AG04449 (cell line): Measurements from ENCODE around the gene ACSL3.
"Not testable (repeated sequence)": the region's sequence is repeated elsewhere in the genome, so short reads cannot be mapped to it uniquely, and the experiment has no call there.

ENCODE experiments used
- CTCF ChIA-PET: fragments of 350-600 bp; formaldehyde crosslinking; extraction: SDS; loops from one replicate; lab custom pipeline; 2021; ENCODE audit warnings: antibody characterized with exemption; lab: Yijun Ruan, JAX
- POLR2A ChIA-PET: fragments of 400-600, 350-600 bp; formaldehyde crosslinking; extraction: SDS; loops from one replicate; lab custom pipeline; 2020; ENCODE audit warnings: antibody characterized with exemption, inconsistent platforms; lab: Yijun Ruan, JAX
- DNase-seq: peaks from one replicate; pipeline ENCODE4 v3.0.0-alpha.2; 2010; ENCODE audit warnings: low read depth, low spot score
- H3K4me3 ChIP-seq: 2 replicates; pipeline ENCODE4 v1.5.1; 2011; ENCODE audit warnings: low read depth, mild to moderate bottlenecking, control low read depth, low read length
- TF ChIP-seq, protein P1 (sequence below): IDR thresholded peaks from one replicate; pipeline ENCODE4 v1.5.1; 2011; ENCODE audit warnings: mild to moderate bottlenecking, moderate library complexity, low read length, control low read depth, inconsistent platforms; ENCODE audit not compliant: insufficient read depth; ENCODE audit errors: missing control alignments

The ACSL3 gene

DNA sequence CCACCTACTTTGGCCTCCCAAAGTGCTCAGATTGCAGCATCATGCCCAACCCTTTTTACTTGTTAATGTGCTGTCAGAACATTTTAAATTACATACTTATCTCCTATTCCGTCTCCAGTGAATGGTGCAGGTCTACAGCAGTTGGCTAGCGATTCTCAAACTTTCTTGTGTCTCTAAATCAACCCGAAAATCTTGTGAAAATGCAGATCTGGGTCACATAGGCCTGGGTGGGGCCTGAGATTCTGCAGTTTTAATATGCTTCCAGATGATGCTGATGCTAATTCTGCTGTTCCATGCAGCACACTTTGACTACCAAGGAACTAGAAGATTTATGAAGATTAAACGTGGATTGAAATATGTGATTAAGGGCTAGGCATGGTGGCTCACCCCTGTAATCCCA, 14.8 kb upstream of the ACSL3 start:
- ChIA-PET CTCF (no interaction called here), POLR2A (no interaction called here)
- H3K4me3 ChIP-seq, result no peak overlapping the region
- no peak for DNase-seq
- TF ChIP-seq, protein P1, sequence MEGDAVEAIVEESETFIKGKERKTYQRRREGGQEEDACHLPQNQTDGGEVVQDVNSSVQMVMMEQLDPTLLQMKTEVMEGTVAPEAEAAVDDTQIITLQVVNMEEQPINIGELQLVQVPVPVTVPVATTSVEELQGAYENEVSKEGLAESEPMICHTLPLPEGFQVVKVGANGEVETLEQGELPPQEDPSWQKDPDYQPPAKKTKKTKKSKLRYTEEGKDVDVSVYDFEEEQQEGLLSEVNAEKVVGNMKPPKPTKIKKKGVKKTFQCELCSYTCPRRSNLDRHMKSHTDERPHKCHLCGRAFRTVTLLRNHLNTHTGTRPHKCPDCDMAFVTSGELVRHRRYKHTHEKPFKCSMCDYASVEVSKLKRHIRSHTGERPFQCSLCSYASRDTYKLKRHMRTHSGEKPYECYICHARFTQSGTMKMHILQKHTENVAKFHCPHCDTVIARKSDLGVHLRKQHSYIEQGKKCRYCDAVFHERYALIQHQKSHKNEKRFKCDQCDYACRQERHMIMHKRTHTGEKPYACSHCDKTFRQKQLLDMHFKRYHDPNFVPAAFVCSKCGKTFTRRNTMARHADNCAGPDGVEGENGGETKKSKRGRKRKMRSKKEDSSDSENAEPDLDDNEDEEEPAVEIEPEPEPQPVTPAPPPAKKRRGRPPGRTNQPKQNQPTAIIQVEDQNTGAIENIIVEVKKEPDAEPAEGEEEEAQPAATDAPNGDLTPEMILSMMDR, result no peak

DNA sequence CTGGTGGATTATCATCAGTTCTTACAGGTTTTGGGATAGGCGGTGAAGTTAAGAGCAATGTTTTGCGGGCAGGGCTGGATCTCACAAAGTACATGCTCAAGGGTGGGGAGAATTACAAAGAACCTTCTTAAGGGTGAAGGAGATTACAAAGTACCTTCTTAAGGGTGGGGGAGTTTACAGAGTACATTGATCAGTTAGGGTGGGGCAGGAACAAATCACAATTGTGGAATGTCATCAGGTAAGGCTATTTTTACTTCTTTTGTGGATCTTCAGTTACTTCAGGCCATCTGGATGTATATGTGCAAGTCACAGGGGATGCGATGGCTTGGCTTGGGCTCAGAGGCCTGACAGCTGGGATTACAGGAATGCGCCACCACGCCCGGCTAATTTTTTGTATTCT, 12.8 kb upstream of the ACSL3 start:
- H3K4me3 ChIP-seq, DNase-seq, POLR2A ChIA-PET: not testable (repeated sequence)
- CTCF ChIA-PET, result interaction anchor here (0.8 to 1.3 kb wide), 2 partner anchors 67 to 139 kb away, joined by 3 read pairs; no protein-coding TSS in a partner anchor

DNA sequence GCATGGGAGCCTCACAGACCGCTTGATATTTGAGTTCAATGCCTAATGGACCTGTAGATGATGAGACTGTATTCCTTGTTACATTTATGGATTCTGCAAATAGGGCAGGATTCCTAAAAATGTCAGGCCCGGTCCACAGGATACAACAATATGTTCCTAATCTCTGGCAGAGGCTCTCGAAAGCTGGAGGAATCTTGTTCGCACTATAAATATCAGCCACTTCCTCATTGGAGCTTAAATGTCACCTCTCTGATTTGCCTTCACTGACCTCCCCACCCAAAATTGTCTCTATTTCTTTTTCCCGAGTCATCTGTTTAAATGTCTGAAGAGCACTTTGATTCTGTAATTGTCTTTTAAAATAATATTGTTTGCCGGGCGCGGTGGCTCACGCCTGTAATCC, 12.0 kb upstream of the ACSL3 start:
- CTCF ChIA-PET, result interaction anchor here (0.8 to 1.3 kb wide), 3 partner anchors 56 to 140 kb away, joined by 3 read pairs; no protein-coding TSS in a partner anchor
- DNase-seq, result no peak
- H3K4me3 ChIP-seq, result no peak overlapping the region
- POLR2A ChIA-PET, result no interaction called here
- TF ChIP-seq, protein P1, result no peak

DNA sequence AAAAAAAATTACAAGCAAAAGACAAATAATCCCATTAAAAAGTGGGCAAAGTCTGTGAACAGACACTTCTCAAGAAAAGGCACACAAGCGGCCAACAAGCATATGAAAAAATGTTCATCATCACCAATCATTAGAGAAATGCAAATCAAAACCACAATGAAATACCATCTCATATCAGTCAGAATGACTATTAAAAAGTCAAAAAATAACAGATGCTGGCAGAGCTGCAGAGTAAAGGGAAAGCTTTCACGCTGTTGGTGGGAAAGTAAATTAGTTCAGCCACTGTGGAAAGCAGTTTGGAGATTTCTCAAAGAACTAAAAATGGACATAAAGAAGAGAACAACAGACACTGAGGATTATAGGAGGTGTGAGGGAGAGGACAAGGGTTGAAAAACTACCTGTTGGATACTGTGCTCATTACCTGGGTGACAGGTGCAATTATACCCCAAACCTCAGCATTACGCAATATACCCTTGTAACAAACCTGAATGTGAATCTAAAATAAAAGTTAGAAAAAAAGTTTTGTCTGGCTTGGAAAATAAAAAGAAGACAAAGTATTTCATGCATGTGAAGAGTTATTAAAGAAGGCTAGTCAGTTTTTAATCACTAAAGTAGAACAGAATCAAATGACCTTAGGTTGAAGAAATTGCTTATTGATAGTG, 8.7 kb upstream of the ACSL3 start:
- POLR2A ChIA-PET, result no interaction called here
- no peak for DNase-seq
- CTCF ChIA-PET, result interaction anchor here (1.2 kb wide), 1 partner anchor 143 kb away, joined by 4 read pairs; no protein-coding TSS in a partner anchor
- no peak overlapping the region for H3K4me3 ChIP-seq
- TF ChIP-seq, protein P1, result no peak

DNA sequence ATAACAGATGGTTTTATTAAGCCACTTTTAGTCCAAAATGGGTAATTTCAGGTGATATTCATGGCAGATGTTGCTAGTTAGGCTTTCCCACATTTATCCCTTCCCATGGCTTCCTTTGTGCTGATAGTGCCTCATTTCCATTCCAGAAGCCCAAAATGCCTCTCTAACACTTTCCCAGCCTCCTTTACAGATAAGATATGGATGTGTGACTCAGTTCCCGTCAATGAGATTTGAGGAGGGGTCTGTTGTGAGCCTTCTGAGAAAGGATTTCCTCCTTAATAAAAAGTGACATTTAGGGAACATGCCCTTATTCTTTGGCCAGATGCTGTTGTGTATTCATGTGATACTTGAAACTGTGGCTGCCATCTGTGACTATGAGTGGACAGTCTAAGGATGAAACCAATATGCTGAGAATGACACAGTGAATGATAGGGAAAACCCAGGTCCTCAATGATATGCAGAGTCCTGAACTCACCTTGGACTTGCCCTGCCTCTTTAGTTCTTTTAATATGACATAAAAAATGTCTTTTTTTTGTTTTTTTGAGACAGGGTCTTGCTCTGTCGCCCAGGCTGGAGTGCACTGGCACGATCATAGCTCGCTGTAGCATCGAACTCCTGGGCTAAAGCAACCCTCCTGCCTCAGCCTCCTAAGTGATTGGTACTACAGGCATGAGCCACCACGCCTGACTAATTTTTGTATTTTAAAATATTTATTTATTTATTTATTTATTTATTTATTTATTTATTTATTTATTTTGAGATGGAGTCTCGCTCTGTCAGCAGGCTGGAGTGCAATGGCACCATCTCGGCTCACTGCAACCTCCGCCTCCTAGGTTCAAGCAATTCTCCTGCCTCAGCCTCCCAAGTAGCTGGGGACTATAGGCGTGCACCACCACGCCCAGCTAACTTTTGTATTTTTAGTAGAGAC, 5.8 kb upstream of the ACSL3 start:
- CTCF ChIA-PET, result no interaction called here
- H3K4me3 ChIP-seq, result no peak overlapping the region
- POLR2A ChIA-PET, result no interaction called here
- DNase-seq, result no peak
- TF ChIP-seq, protein P1, result no peak

DNA sequence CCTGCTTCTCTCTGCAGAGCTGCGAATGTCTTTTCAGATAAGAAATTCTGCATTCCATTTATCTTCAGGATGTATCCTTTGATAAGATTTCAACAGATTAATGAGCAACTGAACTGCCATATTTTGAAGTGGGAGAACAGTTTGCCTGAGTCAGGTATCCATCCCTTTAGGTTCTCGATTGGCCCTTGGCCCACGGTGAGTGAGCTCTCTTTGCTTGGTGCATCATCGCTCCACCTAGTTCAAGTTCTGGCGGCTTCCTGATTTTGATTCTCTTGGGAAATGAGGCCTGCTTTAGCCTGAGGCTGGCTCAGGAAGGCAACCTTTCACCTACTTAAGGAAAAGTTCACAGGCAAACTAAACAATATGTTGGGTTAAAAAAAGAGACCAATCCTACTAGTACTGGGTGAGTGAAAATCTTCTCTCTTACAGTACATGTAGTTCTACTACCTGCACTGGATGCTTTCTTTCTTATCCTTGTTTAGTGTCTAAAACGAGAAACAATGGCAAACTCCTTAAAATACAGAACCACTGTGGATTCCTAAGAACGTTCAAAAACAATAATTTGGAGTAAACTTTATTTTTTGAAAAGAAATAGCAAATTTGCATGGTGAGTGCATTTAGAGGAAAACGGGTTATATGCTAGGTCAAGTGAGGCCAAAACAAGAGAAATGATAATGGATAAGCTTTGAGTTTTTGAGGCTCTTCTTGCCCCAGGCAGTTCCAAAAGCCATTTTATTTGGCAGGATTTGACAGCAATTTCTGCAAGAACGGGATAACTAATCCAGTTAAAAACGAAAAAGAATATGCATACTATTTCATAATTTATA, 837 bp upstream of the ACSL3 start:
- TF ChIP-seq, protein P1, result no peak
- CTCF ChIA-PET, result interaction anchor here (1.0 to 4.6 kb wide), 6 partner anchors 43 to 170 kb away, joined by 3 to 45 read pairs (median 4); no protein-coding TSS in a partner anchor

More for the DNA sequence above, 837 bp upstream of the ACSL3 start:
- H3K4me3 ChIP-seq, result peak overlapping the region; percentile 77
- POLR2A ChIA-PET, result interaction anchor here (0.7 to 1.5 kb wide), 4 partner anchors 9 to 152 kb away, joined by 3 to 6 read pairs (median 6); no protein-coding TSS in a partner anchor
- no peak for DNase-seq
